GM18499 (cell line): ENCODE measurements around the gene IDH2.
"Not testable (repeated sequence)": the region's sequence is repeated elsewhere in the genome, so short reads cannot be mapped to it uniquely, and the experiment has no call there.

ENCODE experiments used
- ATAC-seq: cut with Tn5 transposase; IDR thresholded peaks from one replicate; pipeline ENCODE4 v1.9.1; 2021; ENCODE audit warnings: moderate number of reproducible peaks; ENCODE audit not compliant: insufficient read depth, unreplicated experiment

Gene IDH2

GRCh38 chr15:90087454-90088154 is 14.7 kb downstream of the IDH2 start:
- ATAC-seq: no peak

GRCh38 chr15:90086868-90087268 is 15.4 kb downstream of the IDH2 start:
- no peak for ATAC-seq

- ATAC-seq: no peak
Measured at GRCh38 chr15:90085565-90085964, 16.7 kb downstream of the IDH2 start.

- no peak for ATAC-seq
Measured at GRCh38 chr15:90084876-90085423, 17.3 kb downstream of the IDH2 start.

DNA sequence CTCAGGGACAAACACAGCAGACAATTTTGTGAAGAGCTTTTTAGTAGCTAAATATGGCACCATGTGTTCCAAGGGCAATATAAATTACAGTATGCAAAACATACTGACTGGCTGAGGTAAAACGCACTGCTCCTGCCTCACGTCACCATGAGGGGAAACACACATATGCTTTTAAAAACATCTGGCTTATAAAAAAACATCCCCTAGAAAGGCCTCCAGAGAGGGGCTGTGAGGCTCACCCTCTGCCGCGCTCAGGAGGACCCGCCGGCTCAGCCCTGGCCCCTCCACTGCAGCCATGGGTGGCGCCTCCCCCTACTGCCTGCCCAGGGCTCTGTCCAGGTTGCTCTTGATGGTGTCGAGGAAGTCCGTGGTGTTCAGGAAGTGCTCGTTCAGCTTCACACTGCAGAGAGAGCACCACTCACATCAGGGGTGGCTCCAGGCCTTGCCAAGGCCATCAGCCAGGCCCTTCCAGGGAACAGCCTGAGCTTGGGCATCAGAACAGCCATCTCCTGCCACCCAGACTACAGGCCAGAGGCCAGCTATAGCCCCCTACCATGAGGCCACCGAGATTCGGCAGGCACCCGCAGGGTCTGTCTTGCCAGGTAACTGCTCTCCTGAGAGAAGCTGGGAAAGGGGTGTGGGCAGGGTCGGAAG is 18.2 kb downstream of the IDH2 start:
- ATAC-seq: no peak

DNA sequence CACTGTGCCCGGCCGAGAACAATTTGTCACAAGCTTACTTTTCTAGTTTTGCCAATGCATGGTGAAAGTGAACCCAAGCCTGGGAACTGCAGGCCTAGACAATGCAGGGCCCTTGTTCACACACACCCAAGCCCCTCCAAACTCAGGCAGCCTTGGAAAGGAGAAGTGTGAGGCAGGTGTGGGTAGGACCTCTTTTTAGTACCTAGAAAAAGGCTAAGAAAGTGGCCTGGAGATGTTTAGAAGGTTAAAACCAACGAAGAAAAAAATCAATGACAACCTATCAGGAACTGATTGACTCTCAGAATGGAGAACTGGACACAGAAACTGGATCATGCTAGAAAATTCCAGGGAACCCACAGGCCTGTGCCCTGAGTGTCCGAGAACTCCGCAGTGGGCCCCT is 18.8 kb downstream of the IDH2 start:
- no peak for ATAC-seq

GRCh38 chr15:90082140-90082715 is 20.0 kb downstream of the IDH2 start:
- ATAC-seq: no peak

GRCh38 chr15:90080818-90081393 is 21.4 kb downstream of the IDH2 start:
- no peak for ATAC-seq

DNA sequence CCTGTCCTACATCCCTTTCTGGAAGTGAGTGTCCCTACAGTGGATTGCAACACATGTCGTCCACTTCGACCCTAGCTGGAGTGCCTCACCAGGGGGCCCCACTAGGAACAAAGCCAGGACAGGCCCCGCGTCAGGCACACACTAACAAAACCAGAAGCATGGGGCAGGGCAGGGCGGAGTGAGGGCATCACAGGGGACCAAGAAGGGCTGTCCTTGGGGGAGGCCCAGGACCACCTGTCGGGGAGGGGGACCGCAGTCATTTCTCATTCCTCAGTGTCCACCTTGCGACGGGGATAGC is 21.9 kb downstream of the IDH2 start:
- ATAC-seq: no peak

DNA sequence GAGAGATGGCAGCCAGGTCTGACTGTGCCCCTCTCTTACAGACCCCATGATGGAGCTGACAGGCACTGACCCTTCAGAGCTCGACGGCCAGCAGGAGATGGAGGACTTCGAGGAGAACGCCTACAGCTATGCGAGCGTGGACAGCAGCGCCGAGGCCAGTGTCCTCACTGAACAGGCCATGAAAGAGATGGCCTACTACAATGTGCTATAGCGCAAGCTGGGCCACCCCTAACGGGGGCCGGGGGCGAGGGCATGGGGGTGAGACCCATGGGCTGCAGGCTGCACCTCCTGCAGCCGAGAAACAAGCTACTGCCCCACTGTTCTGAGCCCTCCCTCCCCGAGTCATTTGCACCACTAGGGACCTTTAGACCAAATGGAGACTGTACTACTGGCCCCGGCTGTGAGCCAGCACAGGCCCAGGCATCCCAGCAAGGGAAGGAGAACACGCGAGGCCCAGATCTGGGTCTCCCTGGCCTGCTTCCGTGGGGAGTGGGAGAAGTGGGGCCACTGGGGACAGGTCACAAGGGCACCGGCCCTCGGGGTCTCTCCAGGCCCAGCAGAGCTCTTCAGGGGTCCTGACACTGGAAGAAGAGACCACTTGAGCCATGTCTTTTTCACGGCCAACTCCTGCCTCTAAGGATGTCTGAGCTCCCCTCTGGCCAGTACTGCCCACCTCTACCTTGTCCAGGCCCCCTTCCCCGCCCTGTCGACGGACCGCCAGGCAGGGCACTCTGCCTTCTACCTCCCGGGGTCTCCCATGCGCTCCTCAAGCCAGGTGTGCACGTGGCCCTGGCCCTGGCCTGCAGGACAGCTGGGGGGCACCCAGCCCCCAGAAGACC is 22.4 kb downstream of the IDH2 start:
- no peak for ATAC-seq

GRCh38 chr15:90078965-90079364 is 23.3 kb downstream of the IDH2 start:
- no peak for ATAC-seq

- ATAC-seq: no peak
Measured at GRCh38 chr15:90076716-90077115, 25.6 kb downstream of the IDH2 start.

GRCh38 chr15:90075420-90076289 is 26.6 kb downstream of the IDH2 start:
- no peak for ATAC-seq

DNA sequence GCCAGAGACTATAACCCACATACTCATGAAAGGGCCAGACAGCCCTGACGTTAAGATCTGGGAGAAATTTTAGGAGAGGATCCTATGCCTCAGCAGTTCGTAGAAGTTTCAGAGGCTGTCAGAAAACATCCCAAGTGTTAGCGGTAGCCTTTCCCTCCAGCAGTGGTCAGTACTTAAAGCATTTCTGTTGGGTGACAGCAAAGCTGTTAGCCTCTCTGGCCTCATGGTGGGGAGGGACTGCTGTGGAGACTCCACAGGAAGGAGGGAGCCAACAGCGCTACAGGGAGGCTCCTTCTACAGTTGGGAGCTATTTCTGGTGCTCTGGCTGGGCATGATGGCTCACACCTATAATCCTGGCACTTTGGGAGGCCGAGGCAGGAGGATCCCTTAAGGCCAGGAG is 27.4 kb downstream of the IDH2 start:
- ATAC-seq: no peak

DNA sequence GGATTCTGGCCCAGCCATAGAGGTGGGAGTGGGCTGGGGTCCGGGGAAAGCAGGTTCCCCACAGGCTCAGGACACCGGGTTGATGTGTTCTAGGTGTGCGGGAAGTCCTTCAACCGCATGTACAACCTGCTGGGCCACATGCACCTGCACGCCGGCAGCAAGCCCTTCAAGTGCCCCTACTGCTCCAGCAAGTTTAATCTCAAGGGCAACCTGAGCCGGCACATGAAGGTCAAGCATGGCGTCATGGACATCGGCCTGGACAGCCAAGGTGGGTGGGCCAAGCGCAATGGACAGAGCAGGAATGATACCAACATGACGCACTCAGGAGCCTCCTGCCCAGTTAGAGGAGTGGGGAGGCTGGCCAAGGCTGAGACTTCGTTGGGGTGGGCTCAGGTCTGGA is 28.2 kb downstream of the IDH2 start:
- ATAC-seq: no peak

DNA sequence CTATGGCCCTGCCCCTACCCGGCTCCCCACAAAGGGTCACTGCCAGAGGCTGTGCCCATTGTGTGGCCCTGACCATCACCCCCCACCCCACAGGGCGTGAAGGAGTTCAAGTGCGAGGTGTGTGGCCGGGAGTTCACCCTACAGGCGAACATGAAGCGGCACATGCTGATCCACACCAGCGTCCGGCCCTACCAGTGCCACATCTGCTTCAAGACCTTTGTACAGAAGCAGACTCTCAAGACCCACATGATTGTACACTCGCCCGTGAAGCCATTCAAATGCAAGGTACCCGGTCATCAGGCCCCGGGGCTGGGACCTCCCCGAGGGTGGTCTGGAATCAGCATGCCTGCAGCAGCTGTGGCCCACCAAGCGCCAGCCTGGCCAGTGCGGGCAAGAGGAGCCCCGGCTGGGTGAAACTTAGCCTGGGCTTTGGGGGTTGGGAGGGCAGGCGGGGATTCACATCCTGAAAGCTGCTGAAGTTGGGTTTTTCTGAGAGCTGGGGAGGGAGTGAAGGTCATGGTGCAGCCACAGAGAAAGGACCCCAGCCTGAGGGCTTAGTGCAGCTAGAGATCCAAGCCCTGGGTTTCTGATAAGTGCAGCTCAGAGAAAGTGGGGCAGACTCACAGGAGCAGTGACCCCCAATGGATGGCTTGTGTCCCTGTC is 29.2 kb downstream of the IDH2 start:
- ATAC-seq: no peak

DNA sequence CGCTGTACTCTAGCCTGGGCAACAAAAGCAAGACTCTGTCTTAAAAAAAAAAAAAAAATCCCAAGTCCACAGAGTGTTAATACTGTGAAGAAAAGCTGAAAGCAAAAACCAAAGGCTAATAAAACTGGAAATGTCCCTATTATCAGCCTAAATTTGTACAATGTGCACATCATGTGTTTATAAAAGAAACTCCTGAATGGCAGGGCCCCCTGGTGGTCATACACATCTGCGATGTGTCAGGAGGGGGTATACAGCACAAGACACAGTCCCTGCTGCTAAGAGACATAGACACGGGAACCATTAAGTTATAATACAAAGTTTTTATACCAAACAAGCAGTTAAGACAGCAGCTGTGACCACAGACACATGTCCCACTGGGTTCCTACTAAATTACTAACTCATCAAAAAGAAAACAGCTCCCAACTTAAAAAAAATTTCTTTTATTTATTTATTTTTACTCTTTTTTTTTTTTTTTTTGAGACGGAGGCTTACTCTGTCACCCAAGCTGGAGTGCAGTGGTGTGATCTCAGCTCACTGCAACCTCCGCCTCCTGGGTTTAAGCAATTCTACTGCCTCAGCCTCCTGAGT is 31.0 kb downstream of the IDH2 start:
- ATAC-seq: no peak

GRCh38 chr15:90070623-90071022 is 31.6 kb downstream of the IDH2 start:
- not testable (repeated sequence) for ATAC-seq
